Ascending aorta (tissue), 2 donors: ENCODE results near the gene XK. TPM values are rescaled to one million over a fixed set of nuclear protein-coding genes. Genes with fewer than 3 reads are reported as not detected.

Experiments used
- DNase-seq, 2 donors: peaks; one replicate each; pipeline ENCODE4 v3.0.0-alpha.2; 2019; ENCODE audit warnings: low spot score in 2 of 2
- H3K27ac ChIP-seq, 2 donors: fragments of 200-600 bp; sonication (generic); one replicate each; pipeline ENCODE4 v1.5.1; 2016 to 2017; ENCODE audit warnings: mild to moderate bottlenecking in 1 of 2
- H3K27me3 ChIP-seq: fragments of 200-600 bp; sonication (generic); one replicate; pipeline ENCODE4 v1.5.1; 2017
- H3K36me3 ChIP-seq, 2 donors: fragments of 200-600 bp; sonication (generic); one replicate each; pipeline ENCODE4 v1.5.1; 2016
- H3K4me1 ChIP-seq, 2 donors: fragments of 200-600 bp; sonication (generic); one replicate each; pipeline ENCODE4 v1.5.1; 2016 to 2017; ENCODE audit warnings: mild to moderate bottlenecking in 1 of 2
- H3K4me3 ChIP-seq, 2 donors: fragments of 200-600 bp; sonication (generic); one replicate each; pipeline ENCODE4 v1.5.1; 2016 to 2017; ENCODE audit warnings: mild to moderate bottlenecking in 1 of 2
- H3K9me3 ChIP-seq, 2 donors: fragments of 200-600 bp; sonication (generic); one replicate each; pipeline ENCODE4 v1.5.1; 2016
- CTCF ChIP-seq, 3 experiments: fragments of 200-600 bp in 2 of 3; fragments of 450-650 bp in 1 of 3; sonication (generic) in 2 of 3; IDR thresholded peaks; one replicate each; pipeline ENCODE4 v1.5.1; 2016 to 2019; ENCODE audit warnings: antibody characterized with exemption in 3 of 3, mild to moderate bottlenecking in 1 of 3, moderate library complexity in 1 of 3
- intact Hi-C: fragments of 100-400 bp; cut with DNase I; formaldehyde crosslinking; loops from one replicate; pipeline ENCODE4 v1.15.1; 2023
- total RNA-seq: library from RNA; depleted of rRNA; stranded (reverse); fragments of >200 nt; gene quantifications from one replicate; pipeline ENCODE4 v1.1.0, GENCODE V29; 2016

XK gene
- total RNA-seq, 1 donor from 2014 or later, result 0.53 TPM

- no peak overlapping the region for H3K4me3 ChIP-seq
- no peak for TF ChIP-seq CTCF (IDR thresholded peaks at IDR 0.05)
- intact Hi-C loops, result no loop called here
- no peaks in the 10 kb centered on the region for H3K9me3 ChIP-seq
- no peak for DNase-seq
- no peaks in the 10 kb centered on the region for H3K27me3 ChIP-seq
- H3K36me3 ChIP-seq, result no peaks in the 10 kb centered on the region
- no peaks in the 10 kb centered on the region for H3K4me1 ChIP-seq
- no peak overlapping the region for H3K27ac ChIP-seq
Measured at GRCh38 chrX:37754516-37754915, 68.9 kb downstream of the XK start.

GRCh38 chrX:37755025-37755424, 69.4 kb downstream of the XK start:
- DNase-seq, result no peak
- H3K36me3 ChIP-seq, result no peaks in the 10 kb centered on the region
- H3K4me3 ChIP-seq, result no peak overlapping the region
- no peak overlapping the region for H3K27ac ChIP-seq
- no peaks in the 10 kb centered on the region for H3K9me3 ChIP-seq
- intact Hi-C loops, result no loop called here
- H3K4me1 ChIP-seq, result no peaks in the 10 kb centered on the region
- no peaks in the 10 kb centered on the region for H3K27me3 ChIP-seq
- TF ChIP-seq CTCF (IDR thresholded peaks at IDR 0.05), result no peak

GRCh38 chrX:37757082-37757481, 71.5 kb downstream of the XK start:
- Histone ChIP-seq H3K9me3 (no peaks in the 10 kb centered on the region), H3K27ac (no peak overlapping the region), H3K36me3 (no peaks in the 10 kb centered on the region), H3K4me1 (no peaks in the 10 kb centered on the region), H3K4me3 (no peak overlapping the region), H3K27me3 (no peaks in the 10 kb centered on the region)
- DNase-seq, result no peak
- no peak for TF ChIP-seq CTCF (IDR thresholded peaks at IDR 0.05)
- intact Hi-C loops, result no loop called here

GRCh38 chrX:37759351-37759750, 73.8 kb downstream of the XK start:
- no peak overlapping the region for H3K27ac ChIP-seq
- no peak for TF ChIP-seq CTCF (IDR thresholded peaks at IDR 0.05)
- H3K9me3 ChIP-seq, result no peaks in the 10 kb centered on the region
- DNase-seq, result no peak
- no peaks in the 10 kb centered on the region for H3K4me1 ChIP-seq
- no peak overlapping the region for H3K4me3 ChIP-seq
- H3K27me3 ChIP-seq, result no peaks in the 10 kb centered on the region
- no peaks in the 10 kb centered on the region for H3K36me3 ChIP-seq
- intact Hi-C loops, result no loop called here

- intact Hi-C loops, result no loop called here
- H3K4me3 ChIP-seq, result no peak overlapping the region
- no peak for TF ChIP-seq CTCF (IDR thresholded peaks at IDR 0.05)
Measured at GRCh38 chrX:37759878-37760418, 74.4 kb downstream of the XK start.

GRCh38 chrX:37763400-37763799, 77.8 kb downstream of the XK start:
- DNase-seq, result no peak
- intact Hi-C loops, result no loop called here
- H3K27me3 ChIP-seq, result no peaks in the 10 kb centered on the region
- no peak for TF ChIP-seq CTCF (IDR thresholded peaks at IDR 0.05)
- no peak overlapping the region for H3K27ac ChIP-seq
- H3K4me3 ChIP-seq, result no peak overlapping the region
- no peaks in the 10 kb centered on the region for H3K36me3 ChIP-seq
- H3K9me3 ChIP-seq, result peaks cover 0 to 1% of the 10 kb centered on the region in 2 donors
- H3K4me1 ChIP-seq, result no peaks in the 10 kb centered on the region

More at GRCh38 chrX:37759878-37760418, 74.4 kb downstream of the XK start:
- DNase-seq, result no peak
- Histone ChIP-seq H3K4me1 (no peaks in the 10 kb centered on the region), H3K27ac (no peak overlapping the region), H3K27me3 (no peaks in the 10 kb centered on the region), H3K9me3 (no peaks in the 10 kb centered on the region), H3K36me3 (no peaks in the 10 kb centered on the region)
